ENCODE measurements around the gene FBXL12.
"Not testable (repeated sequence)": the region's sequence is repeated elsewhere in the genome, so short reads cannot be mapped to it uniquely, and the experiment has no call there.

Gene FBXL12

GRCh38 chr19:9792206-9793070, 26.4 kb downstream of the FBXL12 start:
- DNase-seq (ENCODE audit: low spot score) (no peak), FAIRE-seq (no peak)

GRCh38 chr19:9791552-9792205, 27.2 kb downstream of the FBXL12 start:
- FAIRE-seq (no peak), DNase-seq (ENCODE audit: low spot score) (no peak)

- peak; percentile 77 for FAIRE-seq
- DNase-seq (ENCODE audit: low spot score): peak; percentile 27
Observed at GRCh38 chr19:9791073-9791367, 27.9 kb downstream of the FBXL12 start.

- not testable (repeated sequence) for FAIRE-seq; DNase-seq (ENCODE audit: low spot score)
Observed at GRCh38 chr19:9789579-9789978, 29.3 kb downstream of the FBXL12 start.

GRCh38 chr19:9789066-9789465, 29.8 kb downstream of the FBXL12 start:
- DNase-seq (ENCODE audit: low spot score): no peak
- FAIRE-seq: no peak

GRCh38 chr19:9788604-9789003, 30.3 kb downstream of the FBXL12 start:
- not testable (repeated sequence) for DNase-seq (ENCODE audit: low spot score); FAIRE-seq

GRCh38 chr19:9786819-9787218, 32.1 kb downstream of the FBXL12 start:
- no peak for FAIRE-seq
- DNase-seq (ENCODE audit: low spot score): no peak

- DNase-seq (ENCODE audit: low spot score) (no peak), FAIRE-seq (no peak)
Observed at GRCh38 chr19:9786342-9786741, 32.5 kb downstream of the FBXL12 start.

- DNase-seq (ENCODE audit: low spot score) (peak; percentile 36), FAIRE-seq (no peak)
Observed at GRCh38 chr19:9785367-9786331, 33.2 kb downstream of the FBXL12 start.

- DNase-seq (ENCODE audit: low spot score); FAIRE-seq: not testable (repeated sequence)
Observed at GRCh38 chr19:9784163-9784496, 34.7 kb downstream of the FBXL12 start.

- no peak for FAIRE-seq
- DNase-seq (ENCODE audit: low spot score): no peak
Observed at GRCh38 chr19:9782338-9782737, 36.5 kb downstream of the FBXL12 start.

- peak; percentile 86 for DNase-seq (ENCODE audit: low spot score)
- FAIRE-seq: peak; percentile 66
Observed at GRCh38 chr19:9768175-9769112, 50.4 kb downstream of the FBXL12 start, which contains the start of gene ZNF846. Gene ZNF846 (minus strand): TSS chr19:9768738. CDS start chr19:9764950, 3,788 bp downstream.

Data from RCC 7860 (cell line).